HG02571 (cell line): ENCODE measurements around the gene ANTKMT.
A peak's percentile ranks its signal among the peaks of the same experiment; 100 is the strongest.
"Not testable (repeated sequence)": the region's sequence is repeated elsewhere in the genome, so short reads cannot be mapped to it uniquely, and the experiment has no call there.

Experiments used
- ATAC-seq: cut with Tn5 transposase; IDR thresholded peaks from one replicate; pipeline ENCODE4 v1.9.1; 2021; ENCODE audit warnings: mild to moderate bottlenecking, moderate library complexity; ENCODE audit not compliant: unreplicated experiment

ANTKMT gene

DNA sequence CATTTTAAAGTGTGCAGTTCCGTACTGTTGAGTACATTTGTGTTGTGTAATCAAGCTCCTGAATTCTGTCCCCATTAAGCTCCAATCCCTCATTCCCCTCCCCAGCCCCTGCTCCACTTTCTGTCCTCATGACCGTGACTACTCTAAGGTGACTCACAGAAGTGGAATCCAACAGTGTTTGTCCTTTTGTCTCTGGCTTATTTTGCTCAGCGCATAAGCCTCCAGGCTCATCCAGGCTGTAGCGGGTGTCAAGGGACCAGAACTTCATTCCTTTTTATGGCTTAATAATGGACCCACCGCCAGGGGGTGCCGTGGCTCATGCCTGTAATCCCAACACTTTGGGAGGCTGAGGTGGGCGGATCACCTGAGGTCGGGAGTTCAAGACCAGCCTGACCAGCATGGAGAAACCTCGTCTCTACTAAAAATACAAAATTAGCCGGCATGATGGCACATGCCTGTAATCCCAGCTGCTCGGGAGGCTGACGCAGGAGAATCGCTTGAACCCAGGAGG is 8.2 kb upstream of the ANTKMT start:
- not testable (repeated sequence) for ATAC-seq

GRCh38 chr16:714079-714478 is 6.9 kb upstream of the ANTKMT start:
- ATAC-seq = no peak

DNA sequence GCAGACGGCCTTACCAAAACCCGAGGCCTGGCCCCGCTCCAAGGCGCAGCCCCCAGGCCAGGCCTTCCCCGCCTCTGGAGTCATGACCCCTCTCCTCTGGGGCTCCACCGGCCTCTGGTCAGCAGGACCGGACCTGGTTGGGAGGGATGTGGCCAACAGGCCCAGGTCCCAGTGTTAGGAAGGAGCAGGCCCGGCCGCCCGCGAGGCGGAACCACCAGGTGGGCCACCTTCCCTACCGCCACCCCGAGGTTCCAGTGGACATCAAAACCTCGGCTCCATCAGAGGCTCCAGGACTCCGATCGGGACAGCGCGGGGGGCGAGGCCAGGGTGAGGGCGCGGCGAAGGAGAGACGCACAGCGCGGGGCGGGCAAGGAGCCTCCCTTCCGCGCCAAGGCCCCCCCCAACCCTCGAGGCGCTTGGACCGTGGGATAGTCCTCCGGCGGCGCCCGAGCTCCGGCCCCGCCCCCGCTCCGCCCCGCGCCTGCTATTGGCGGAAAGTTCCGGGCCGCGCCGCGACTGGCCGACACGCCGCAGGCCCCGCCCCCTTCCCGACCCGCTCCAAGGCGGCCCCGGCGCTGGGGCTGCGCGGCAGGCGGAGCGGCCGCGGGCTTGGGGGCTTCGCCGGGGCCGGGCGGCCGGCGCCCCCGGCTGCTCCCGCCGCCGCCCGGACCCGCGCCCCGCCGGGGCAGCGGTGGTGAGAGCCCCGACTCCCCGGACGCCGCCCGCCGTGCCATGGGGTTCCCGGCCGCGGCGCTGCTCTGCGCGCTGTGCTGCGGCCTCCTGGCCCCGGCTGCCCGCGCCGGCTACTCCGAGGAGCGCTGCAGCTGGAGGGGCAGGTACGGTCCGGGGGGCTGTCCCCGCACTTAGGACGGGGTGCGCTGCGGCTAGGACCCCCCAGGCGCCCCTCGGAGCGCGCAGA is 6.1 kb upstream of the ANTKMT start, which contains the start of gene METRN:
METRN (plus strand) TSS at position 561 of the 919 bp plus-strand sequence; CDS start at position 733, 172 bp downstream.
- ATAC-seq = peak; percentile 43

GRCh38 chr16:715477-716199 is 5.3 kb upstream of the ANTKMT start:
- ATAC-seq = no peak

GRCh38 chr16:716200-716568 is 4.8 kb upstream of the ANTKMT start:
- ATAC-seq = no peak

GRCh38 chr16:716768-717325 is 4.1 kb upstream of the ANTKMT start:
- no peak for ATAC-seq

DNA sequence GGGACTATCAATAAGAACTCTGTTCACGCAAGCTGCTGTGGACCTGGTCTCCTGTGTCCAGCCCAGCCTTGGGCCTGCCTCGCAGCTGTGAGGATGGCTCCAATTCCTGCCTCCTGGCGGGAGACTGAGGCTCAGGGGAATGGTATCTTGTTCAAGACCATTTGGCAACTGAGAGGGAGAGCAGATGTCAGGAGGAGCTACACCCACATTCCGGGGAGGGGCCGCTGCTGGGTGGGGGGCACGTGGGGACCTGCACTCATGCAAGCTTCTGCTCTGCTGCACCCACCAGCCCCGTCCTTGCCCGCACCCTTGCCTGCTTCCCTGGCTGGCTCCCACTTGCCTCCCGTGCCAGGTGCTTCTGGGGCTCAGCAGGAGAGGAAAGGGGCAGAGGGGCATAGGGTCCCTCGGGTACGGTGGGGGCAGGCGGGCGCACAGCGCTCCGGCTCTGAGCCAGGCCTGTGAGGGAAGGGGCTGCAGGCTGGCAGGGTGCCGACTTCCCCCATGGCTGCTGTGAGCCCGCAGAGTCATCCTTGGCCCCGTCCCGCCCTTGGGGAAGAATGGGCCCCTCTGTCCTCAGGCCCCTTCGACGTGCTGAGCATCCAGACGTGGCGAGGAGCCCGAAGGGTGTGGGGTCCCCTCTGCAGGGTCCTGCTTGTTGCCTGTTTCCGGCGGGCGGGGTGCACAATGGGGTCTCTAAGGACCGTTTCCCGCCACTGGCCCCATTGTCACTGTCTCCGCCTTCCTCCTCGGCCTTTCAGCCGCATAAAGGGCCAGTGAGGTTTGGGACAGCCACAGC is 3.3 kb upstream of the ANTKMT start:
- ATAC-seq = no peak

DNA sequence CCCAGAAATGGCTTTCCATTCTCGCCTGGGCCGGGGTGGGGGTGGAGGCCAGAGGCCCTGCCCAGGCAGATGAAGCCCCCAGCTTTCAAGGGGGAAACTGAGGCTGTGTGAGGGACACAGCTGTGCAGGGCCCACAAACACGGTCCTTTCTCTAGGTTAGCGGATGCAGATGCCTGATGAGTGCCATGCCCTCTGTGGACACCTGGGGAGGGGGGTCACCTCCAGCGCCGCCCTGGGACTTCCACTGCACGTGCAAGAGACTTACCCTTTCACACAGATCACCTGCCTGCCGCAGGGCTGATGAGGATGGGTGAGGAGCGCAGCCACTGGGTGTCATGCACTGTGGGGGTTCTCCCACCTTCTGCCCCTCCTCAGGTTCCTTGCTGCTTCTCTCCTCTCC is 2.6 kb upstream of the ANTKMT start:
- no peak for ATAC-seq

DNA sequence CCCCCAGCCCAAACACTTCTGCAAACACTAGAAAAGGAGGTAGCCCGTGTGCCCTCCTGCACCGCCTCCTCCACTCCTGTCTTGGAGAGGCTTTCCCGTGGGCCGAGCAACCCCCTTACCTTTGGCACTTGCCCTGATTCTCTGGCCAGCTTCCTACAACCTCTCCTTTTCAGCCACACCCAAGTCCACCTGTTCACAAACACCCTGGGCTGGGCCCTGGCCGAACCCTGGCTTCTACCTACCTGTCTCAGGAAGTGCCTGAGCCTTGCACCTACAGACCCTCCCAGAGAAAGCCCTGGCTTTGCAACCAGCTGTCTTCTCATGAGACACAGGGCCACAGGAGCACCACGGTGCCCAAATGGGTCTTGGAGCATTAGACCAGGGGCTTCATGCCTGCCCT is 2.0 kb upstream of the ANTKMT start:
- ATAC-seq = no peak

GRCh38 chr16:719815-720446 is 1.0 kb upstream of the ANTKMT start:
- no peak for ATAC-seq

- ATAC-seq = peak; percentile 5
These were observed 428 bp upstream of the ANTKMT start for GRCh38 chr16:720447-720989.

- no peak for ATAC-seq
These were observed 1.0 kb downstream of the ANTKMT start for GRCh38 chr16:721765-722540.

DNA sequence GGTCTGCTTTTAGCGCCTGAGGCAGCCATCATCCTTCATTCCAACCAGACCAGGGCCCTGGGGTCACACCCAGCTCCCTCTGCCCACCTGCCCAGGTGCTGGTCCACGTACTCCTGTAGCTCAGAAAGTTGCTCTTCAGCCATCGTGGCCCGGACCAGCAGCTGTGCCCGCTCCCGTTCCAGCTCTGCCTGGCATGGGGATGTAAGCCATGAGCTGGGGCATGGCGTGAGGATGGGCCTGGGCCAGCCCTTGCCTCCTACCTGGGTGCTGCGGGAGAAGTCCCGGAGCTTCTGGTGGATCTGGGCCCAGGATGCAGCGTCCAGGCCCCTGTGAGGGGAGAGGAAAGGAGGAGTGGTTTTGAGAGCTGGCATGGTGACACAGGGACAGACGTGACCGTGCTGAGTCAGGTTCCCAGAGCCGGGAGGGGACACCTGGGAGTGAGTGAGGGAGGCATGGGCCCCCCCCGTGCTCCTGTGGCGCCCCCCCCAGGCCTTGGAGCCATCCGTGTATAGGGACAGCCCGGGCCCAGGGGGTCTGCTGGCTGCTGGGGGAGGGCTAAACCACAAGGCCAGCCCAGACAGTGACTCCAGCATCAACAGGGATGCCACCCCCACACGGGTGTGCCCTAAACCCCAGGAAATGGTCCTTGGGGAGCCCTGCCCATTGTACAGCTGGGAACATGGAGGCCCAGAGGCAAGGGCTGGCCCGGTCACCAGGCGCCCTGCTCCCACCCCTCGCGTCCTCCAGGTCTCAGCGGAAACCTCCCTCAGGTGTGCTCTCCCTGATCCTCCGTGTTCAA is 2.1 kb downstream of the ANTKMT start:
- no peak for ATAC-seq

GRCh38 chr16:723695-724094 is 2.7 kb downstream of the ANTKMT start:
- no peak for ATAC-seq

DNA sequence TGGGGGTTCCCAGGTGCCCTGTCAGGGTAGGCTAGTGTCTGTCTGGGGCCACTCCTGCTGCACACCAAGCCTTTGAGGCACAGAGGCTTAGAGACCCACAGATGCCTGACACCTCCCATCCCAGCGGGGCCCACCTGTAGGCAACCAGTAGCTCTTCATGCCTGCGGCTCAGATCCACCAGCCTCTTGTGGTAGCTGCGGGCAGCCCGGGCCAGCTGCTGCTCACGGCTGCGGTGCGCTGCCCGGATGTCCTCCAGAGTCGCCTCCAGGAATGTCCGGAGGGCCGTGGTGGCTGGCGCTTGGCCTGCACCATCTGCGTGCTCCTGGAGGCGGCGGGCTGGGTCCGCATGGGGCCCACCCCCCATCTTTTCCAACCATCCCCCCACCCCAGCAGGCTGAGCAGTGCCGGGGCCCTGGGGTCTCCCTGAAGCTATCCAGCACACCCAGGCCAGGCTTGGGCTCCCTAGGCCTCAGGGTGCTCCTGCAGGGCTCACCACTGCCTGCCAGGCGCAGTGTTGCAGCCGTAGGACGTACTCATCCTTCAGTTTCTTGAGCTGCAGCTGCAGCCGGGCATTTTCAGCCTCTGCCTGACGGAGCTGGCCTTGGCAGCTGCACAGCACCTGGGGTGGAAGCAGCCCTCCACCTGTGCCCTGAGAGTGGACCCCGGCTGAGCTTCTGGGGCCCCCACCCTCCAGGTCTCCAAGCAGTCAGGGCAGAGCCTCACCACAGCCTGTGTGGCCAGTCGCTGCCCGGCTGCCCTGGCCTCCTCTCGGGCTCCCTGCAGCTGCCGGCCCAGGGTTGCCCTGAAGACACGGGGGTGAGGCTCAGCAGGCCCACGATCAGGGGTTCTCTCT is 3.5 kb downstream of the ANTKMT start:
- ATAC-seq = no peak

- ATAC-seq = no peak
These were observed 4.1 kb downstream of the ANTKMT start for GRCh38 chr16:725041-725376.

- no peak for ATAC-seq
These were observed 4.7 kb downstream of the ANTKMT start for GRCh38 chr16:725463-726187.
